Adipocyte (in vitro differentiated cells): Measurements from ENCODE around the gene CCDC91.
"Not testable (repeated sequence)": the region's sequence is repeated elsewhere in the genome, so short reads cannot be mapped to it uniquely, and the experiment has no call there.

Experiments
- DNase-seq: peaks from one replicate; pipeline ENCODE4 v3.0.0-alpha.2; 2015; ENCODE audit warnings: low read depth
- H3K27me3 ChIP-seq: replicated peaks from 2 replicates; pipeline ENCODE4 v1.7.0; 2013; ENCODE audit warnings: mild to moderate bottlenecking, low read length, moderate library complexity; ENCODE audit not compliant: control insufficient read depth, insufficient read depth
- H3K36me3 ChIP-seq: 2 replicates; pipeline ENCODE4 v1.7.0; 2013; ENCODE audit warnings: low read length, mild to moderate bottlenecking, moderate library complexity; ENCODE audit not compliant: control insufficient read depth, insufficient read depth, severe bottlenecking
- H3K4me1 ChIP-seq: 2 replicates; pipeline ENCODE4 v1.7.0; 2013; ENCODE audit warnings: mild to moderate bottlenecking, low read length, moderate library complexity; ENCODE audit not compliant: control insufficient read depth, insufficient read depth
- H3K4me3 ChIP-seq: 2 replicates; pipeline ENCODE4 v1.7.0; 2013; ENCODE audit warnings: mild to moderate bottlenecking, low read length, moderate library complexity
- H3K9ac ChIP-seq: 2 replicates; pipeline ENCODE4 v1.7.0; 2013; ENCODE audit warnings: mild to moderate bottlenecking, low read length, moderate library complexity
- H3K9me3 ChIP-seq: 2 replicates; pipeline ENCODE4 v1.7.0; 2013; ENCODE audit warnings: mild to moderate bottlenecking, low read length, moderate library complexity; ENCODE audit not compliant: control insufficient read depth

CCDC91 gene

GRCh38 chr12:28457785-28458184 lies 267.5 kb downstream of the CCDC91 start:
- Histone ChIP-seq H3K4me1 (peaks cover 11% of the 10 kb centered on the region), H3K9ac (no peak overlapping the region), H3K36me3 (peaks cover under 1% of the 10 kb centered on the region), H3K9me3 (no peaks in the 10 kb centered on the region), H3K4me3 (no peak overlapping the region), H3K27me3 (no peaks in the 10 kb centered on the region)
- no peak for DNase-seq

GRCh38 chr12:28459481-28459880 lies 269.2 kb downstream of the CCDC91 start:
- no peaks in the 10 kb centered on the region for H3K27me3 ChIP-seq

DNA sequence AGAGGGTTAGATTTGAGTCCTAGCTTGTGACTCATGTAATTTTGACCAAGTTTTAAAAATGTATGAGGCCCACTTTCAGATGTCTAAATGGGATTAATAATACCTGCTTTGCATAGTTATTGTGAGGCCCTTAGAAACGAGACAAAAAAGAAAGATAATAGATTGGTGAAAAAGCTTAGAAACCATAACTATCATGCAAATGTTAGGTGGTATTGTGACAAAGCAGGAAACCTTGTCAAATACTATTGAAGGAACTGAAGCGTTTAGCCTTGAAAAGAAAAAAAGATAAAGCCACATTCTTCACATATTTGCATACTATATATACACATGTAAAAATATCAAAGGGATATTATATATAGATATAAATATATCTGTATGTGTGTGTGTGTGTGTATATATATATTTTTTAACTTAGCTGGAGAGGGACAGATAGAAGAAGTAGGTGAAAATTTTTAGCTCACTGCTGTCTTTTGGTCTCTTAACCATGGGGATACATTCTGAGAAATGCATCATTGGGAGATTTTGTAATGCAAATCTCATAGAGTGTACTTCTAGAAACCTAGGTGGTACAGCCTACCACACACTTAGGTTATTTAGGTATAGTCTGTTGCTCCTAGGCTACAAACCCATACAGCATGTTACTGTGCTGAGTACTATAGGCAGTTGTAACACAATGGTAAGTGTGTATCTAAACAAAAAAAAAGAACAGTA lies 270.3 kb downstream of the CCDC91 start:
- DNase-seq, result no peak
- Histone ChIP-seq H3K4me3 (no peak overlapping the region), H3K9ac (no peak overlapping the region), H3K4me1 (peaks cover 11% of the 10 kb centered on the region), H3K27me3 (no peaks in the 10 kb centered on the region), H3K9me3 (no peaks in the 10 kb centered on the region), H3K36me3 (peaks cover 2% of the 10 kb centered on the region)

More at GRCh38 chr12:28459481-28459880, 269.2 kb downstream of the CCDC91 start:
- Histone ChIP-seq H3K4me1 (peaks cover 11% of the 10 kb centered on the region), H3K36me3 (peaks cover 2% of the 10 kb centered on the region), H3K4me3 (no peak overlapping the region), H3K9me3 (no peaks in the 10 kb centered on the region), H3K9ac (no peak overlapping the region)
- peak; percentile 17 for DNase-seq

- no peak for DNase-seq
- Histone ChIP-seq H3K27me3 (no peaks in the 10 kb centered on the region), H3K36me3 (peaks cover 2% of the 10 kb centered on the region), H3K9me3 (no peaks in the 10 kb centered on the region), H3K4me1 (no peaks in the 10 kb centered on the region), H3K4me3 (no peak overlapping the region), H3K9ac (no peak overlapping the region)
These were observed 273.1 kb downstream of the CCDC91 start for GRCh38 chr12:28463396-28463795.

- not testable (repeated sequence) for H3K9me3 ChIP-seq, H3K4me1 ChIP-seq, H3K36me3 ChIP-seq, DNase-seq, H3K4me3 ChIP-seq, H3K27me3 ChIP-seq, H3K9ac ChIP-seq
These were observed 281.5 kb downstream of the CCDC91 start for GRCh38 chr12:28471762-28472161.

DNA sequence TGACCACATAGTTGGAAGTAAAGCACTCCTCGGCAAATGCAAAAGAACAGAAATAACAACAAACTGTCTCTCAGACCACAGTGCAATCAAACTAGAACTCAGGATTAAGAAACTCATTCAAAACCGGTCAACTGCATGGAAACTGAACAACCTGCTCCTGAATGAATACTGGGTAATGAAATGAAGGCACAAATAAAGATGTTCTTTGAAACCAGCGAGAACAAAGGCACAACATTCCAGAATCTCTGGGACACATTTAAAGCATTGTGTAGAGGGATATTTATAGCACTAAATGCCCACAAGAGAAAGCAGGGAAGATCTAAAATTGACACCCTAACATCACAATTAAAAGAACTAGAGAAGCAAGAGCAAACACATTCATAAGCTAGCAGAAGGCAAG lies 285.9 kb downstream of the CCDC91 start:
- DNase-seq, H3K9ac ChIP-seq, H3K36me3 ChIP-seq: not testable (repeated sequence)

DNA sequence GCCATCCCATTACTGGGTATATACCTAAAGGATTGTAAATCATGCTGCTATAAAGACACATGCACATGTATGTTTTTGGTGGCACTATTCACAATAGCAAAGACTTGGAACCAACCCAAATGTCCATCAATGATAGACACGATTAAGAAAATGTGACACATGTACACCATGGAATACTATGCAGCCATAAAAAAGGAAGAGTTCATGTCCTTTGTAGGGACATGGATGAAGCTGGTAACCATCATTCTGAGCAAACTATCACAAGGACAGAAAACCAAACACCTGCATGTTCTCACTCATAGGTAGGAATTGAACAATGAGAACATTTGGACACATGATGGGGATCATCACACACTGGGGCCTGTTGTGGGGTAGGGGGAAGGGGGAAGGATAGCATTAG lies 288.8 kb downstream of the CCDC91 start:
- not testable (repeated sequence) for H3K9ac ChIP-seq, H3K36me3 ChIP-seq, H3K27me3 ChIP-seq, DNase-seq, H3K4me3 ChIP-seq, H3K9me3 ChIP-seq, H3K4me1 ChIP-seq

More for the DNA sequence above, 285.9 kb downstream of the CCDC91 start:
- not testable (repeated sequence) for H3K27me3 ChIP-seq, H3K4me1 ChIP-seq, H3K9me3 ChIP-seq, H3K4me3 ChIP-seq

- Histone ChIP-seq H3K9ac (no peak overlapping the region), H3K27me3 (no peaks in the 10 kb centered on the region), H3K9me3 (no peaks in the 10 kb centered on the region), H3K36me3 (no peaks in the 10 kb centered on the region), H3K4me1 (no peaks in the 10 kb centered on the region), H3K4me3 (no peak overlapping the region)
- no peak for DNase-seq
These were observed 289.4 kb downstream of the CCDC91 start for GRCh38 chr12:28479683-28480082.

DNA sequence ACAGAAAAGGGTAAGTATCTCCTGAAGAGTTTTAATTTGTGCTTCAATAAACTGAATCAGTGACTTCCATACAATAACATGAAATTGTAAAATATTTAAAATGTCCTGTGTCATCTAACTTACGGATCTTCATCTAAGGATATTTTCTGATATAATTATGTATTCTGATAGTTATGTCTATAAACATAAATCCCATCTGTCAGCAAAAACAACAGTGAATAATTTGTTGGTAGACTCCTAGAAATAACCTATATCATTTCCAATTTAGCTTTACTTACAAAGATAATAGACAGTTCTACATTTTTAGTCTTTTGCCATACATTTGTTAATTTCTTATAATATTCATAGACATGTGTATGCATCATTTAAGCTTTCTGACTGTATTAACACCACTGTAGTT lies 293.9 kb downstream of the CCDC91 start:
- no peak overlapping the region for H3K4me3 ChIP-seq
- no peaks in the 10 kb centered on the region for H3K36me3 ChIP-seq
- DNase-seq, result no peak
- H3K4me1 ChIP-seq, result no peaks in the 10 kb centered on the region
- no peaks in the 10 kb centered on the region for H3K27me3 ChIP-seq
- H3K9me3 ChIP-seq, result no peaks in the 10 kb centered on the region
- H3K9ac ChIP-seq, result no peak overlapping the region

GRCh38 chr12:28486521-28486920 lies 296.3 kb downstream of the CCDC91 start:
- H3K9ac ChIP-seq, result no peak overlapping the region
- H3K4me1 ChIP-seq, result peaks cover 9% of the 10 kb centered on the region
- DNase-seq, result no peak
- no peaks in the 10 kb centered on the region for H3K27me3 ChIP-seq
- no peak overlapping the region for H3K4me3 ChIP-seq
- no peaks in the 10 kb centered on the region for H3K36me3 ChIP-seq
- no peaks in the 10 kb centered on the region for H3K9me3 ChIP-seq

DNA sequence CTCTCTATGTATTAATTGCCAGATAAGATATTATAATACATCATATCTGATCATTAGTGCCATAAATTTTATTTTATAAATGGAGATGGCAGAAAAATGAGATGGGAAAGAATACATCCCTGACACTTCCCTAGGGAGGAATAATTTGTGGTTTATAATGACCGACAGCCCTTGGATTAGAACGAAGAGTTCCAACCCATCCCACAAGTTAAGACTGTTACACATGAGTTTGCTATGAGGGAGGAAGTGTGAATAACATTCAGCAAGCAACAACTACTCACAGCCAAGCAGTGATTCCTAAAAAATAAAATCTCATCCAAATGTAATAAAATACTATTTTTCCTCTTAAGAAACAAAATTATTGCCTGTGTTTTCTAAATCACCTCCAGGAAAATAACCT lies 299.0 kb downstream of the CCDC91 start:
- Histone ChIP-seq H3K4me3 (no peak overlapping the region), H3K27me3 (no peaks in the 10 kb centered on the region), H3K36me3 (no peaks in the 10 kb centered on the region), H3K9me3 (no peaks in the 10 kb centered on the region), H3K9ac (no peak overlapping the region), H3K4me1 (peaks cover 9% of the 10 kb centered on the region)
- DNase-seq, result peak; percentile 18

DNA sequence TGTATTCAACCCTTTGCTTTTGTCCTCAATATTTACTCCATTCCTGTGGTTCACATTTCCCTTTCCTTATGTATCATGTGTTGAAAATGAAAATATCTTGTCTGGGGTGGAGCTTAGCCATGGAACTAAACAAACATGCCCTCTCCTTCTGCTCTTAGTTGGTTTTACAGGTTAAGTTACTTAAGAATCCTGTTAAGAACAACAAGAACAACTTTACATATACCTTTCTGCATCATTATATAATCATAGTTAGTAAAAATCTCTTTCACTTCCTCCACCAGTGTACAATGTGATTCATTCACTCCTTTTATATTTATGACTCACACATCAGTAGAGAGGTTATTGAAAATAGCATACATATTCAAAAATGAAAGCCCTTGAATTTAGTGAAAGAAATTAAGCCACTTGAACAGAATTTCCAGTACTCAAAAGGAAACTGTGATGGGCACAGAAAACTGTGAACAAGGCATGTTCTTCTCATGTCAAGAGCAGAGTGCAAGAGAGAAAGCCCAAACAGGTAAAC lies 307.7 kb downstream of the CCDC91 start:
- no peak overlapping the region for H3K4me3 ChIP-seq
- H3K4me1 ChIP-seq, result peaks cover 10% of the 10 kb centered on the region
- peak; percentile 25 for DNase-seq
- no peaks in the 10 kb centered on the region for H3K36me3 ChIP-seq
- no peak overlapping the region for H3K9ac ChIP-seq
- H3K9me3 ChIP-seq, result no peaks in the 10 kb centered on the region
- H3K27me3 ChIP-seq, result no peaks in the 10 kb centered on the region
